WTC11 (cell line): ENCODE measurements around the gene SBK3. TPM values are rescaled to one million over a fixed set of nuclear protein-coding genes. Genes with fewer than 3 reads are reported as not detected.

Experiments
- ATAC-seq: fragments of 200-7000 bp; cut with Tn5 transposase; 2 replicates; pipeline ENCODE4 v1.10.0; 2021; ENCODE audit warnings: mild to moderate bottlenecking, moderate library complexity
- CTCF ChIA-PET: fragments of 300-600 bp; sonication (Branson Sonifier 250); formaldehyde crosslinking; loops from one replicate; lab custom pipeline; 2021; ENCODE audit warnings: antibody characterized with exemption; lab: Charles Lee
- POLR2A ChIA-PET: fragments of 350-600 bp; sonication (Branson Sonifier 250); formaldehyde crosslinking; loops from one replicate; lab custom pipeline; 2021; ENCODE audit warnings: antibody characterized with exemption; lab: Charles Lee
- DNase-seq: peaks from one replicate; pipeline ENCODE4 v3.0.0; 2021; ENCODE audit warnings: low spot score
- H3K27ac Mint-ChIP-seq: 2 replicates; pipeline ENCODE4 v1.8.0; 2021; ENCODE audit warnings: mixed read lengths
- H3K27me3 Mint-ChIP-seq: 2 replicates; pipeline ENCODE4 v1.8.0; 2021; ENCODE audit warnings: low read depth, mild to moderate bottlenecking, moderate library complexity, mixed read lengths
- H3K36me3 Mint-ChIP-seq: 2 replicates; pipeline ENCODE4 v1.8.0; 2021; ENCODE audit warnings: mixed read lengths
- H3K4me1 Mint-ChIP-seq: 2 replicates; pipeline ENCODE4 v1.8.0; 2022; ENCODE audit warnings: mixed read lengths
- H3K4me3 Mint-ChIP-seq: 2 replicates; pipeline ENCODE4 v1.8.0; 2021; ENCODE audit warnings: mild to moderate bottlenecking, moderate library complexity, mixed read lengths
- H3K9me3 Mint-ChIP-seq: 2 replicates; pipeline ENCODE4 v1.8.0; 2021; ENCODE audit warnings: mixed read lengths
- AR ChIP-seq: fragments of 250-450 bp; sonication (Bioruptor Pico); IDR thresholded peaks from 2 replicates; pipeline ENCODE4 v1.9.0; 2021; ENCODE audit warnings: mild to moderate bottlenecking
- ARID4B ChIP-seq: sonication (generic); formaldehyde crosslinking; IDR thresholded peaks from 2 replicates; pipeline ENCODE4 v1.8.0; 2023; ENCODE audit warnings: missing genetic modification reagents, mild to moderate bottlenecking, borderline replicate concordance
- ATF6 ChIP-seq: sonication (generic); formaldehyde crosslinking; IDR thresholded peaks from 2 replicates; pipeline ENCODE4 v1.8.1; 2023; ENCODE audit warnings: mild to moderate bottlenecking, missing genetic modification reagents
- CBFB ChIP-seq: sonication (generic); formaldehyde crosslinking; IDR thresholded peaks from 2 replicates; pipeline ENCODE4 v1.8.1; 2022; ENCODE audit warnings: mild to moderate bottlenecking, low read depth, missing genetic modification reagents
- E2F1 ChIP-seq: sonication (generic); formaldehyde crosslinking; IDR thresholded peaks from 2 replicates; pipeline ENCODE4 v1.8.0; 2022; ENCODE audit warnings: mild to moderate bottlenecking, missing genetic modification reagents
- E2F5 ChIP-seq: sonication (generic); formaldehyde crosslinking; IDR thresholded peaks from 2 replicates; pipeline ENCODE4 v1.8.1; 2022; ENCODE audit warnings: mild to moderate bottlenecking, moderate library complexity, missing genetic modification reagents
- ERG ChIP-seq: fragments of 250-450 bp; sonication (Bioruptor Pico); IDR thresholded peaks from 2 replicates; pipeline ENCODE4 v1.8.0; 2021; ENCODE audit warnings: mild to moderate bottlenecking
- GRHL2 ChIP-seq: fragments of 250-450 bp; sonication (Bioruptor Pico); IDR thresholded peaks from 2 replicates; pipeline ENCODE4 v1.8.0; 2022; ENCODE audit warnings: mild to moderate bottlenecking, moderate library complexity; ENCODE audit not compliant: insufficient replicate concordance, severe bottlenecking
- GTF2I ChIP-seq: fragments of 250-450 bp; sonication (Bioruptor Pico); conservative IDR thresholded peaks from 2 replicates; pipeline ENCODE4 v1.4.0; 2021; ENCODE audit warnings: mild to moderate bottlenecking
- IRF1 ChIP-seq: sonication (generic); formaldehyde crosslinking; IDR thresholded peaks from 2 replicates; pipeline ENCODE4 v1.8.0; 2023; ENCODE audit warnings: missing genetic modification reagents
- IRF2 ChIP-seq: sonication (generic); formaldehyde crosslinking; IDR thresholded peaks from 2 replicates; pipeline ENCODE4 v1.8.0; 2022; ENCODE audit warnings: low read depth, missing genetic modification reagents, borderline replicate concordance
- MYBL2 ChIP-seq: sonication (generic); formaldehyde crosslinking; IDR thresholded peaks from 2 replicates; pipeline ENCODE4 v1.8.1; 2023; ENCODE audit warnings: mild to moderate bottlenecking, moderate library complexity, missing genetic modification reagents
- NR2C2 ChIP-seq: sonication (generic); formaldehyde crosslinking; IDR thresholded peaks from 2 replicates; pipeline ENCODE4 v1.8.0; 2022; ENCODE audit warnings: mild to moderate bottlenecking, missing genetic modification reagents
- SMAD4 ChIP-seq: sonication (generic); formaldehyde crosslinking; IDR thresholded peaks from 2 replicates; pipeline ENCODE4 v1.8.0; 2022; ENCODE audit warnings: mild to moderate bottlenecking, missing genetic modification reagents
- STAT6 ChIP-seq: sonication (generic); formaldehyde crosslinking; conservative IDR thresholded peaks from 2 replicates; pipeline ENCODE4 v1.8.1; 2023; ENCODE audit warnings: mild to moderate bottlenecking, low read depth, missing genetic modification reagents, moderate library complexity
- TCF7 ChIP-seq: sonication (generic); formaldehyde crosslinking; IDR thresholded peaks from 2 replicates; pipeline ENCODE4 v1.8.0; 2022; ENCODE audit warnings: mild to moderate bottlenecking, low read depth, missing genetic modification reagents, moderate library complexity
- ZNF121 ChIP-seq: sonication (generic); formaldehyde crosslinking; IDR thresholded peaks from 2 replicates; pipeline ENCODE4 v1.8.0; 2023; ENCODE audit warnings: missing genetic modification reagents
- ZNF263 ChIP-seq: sonication (generic); formaldehyde crosslinking; IDR thresholded peaks from 2 replicates; pipeline ENCODE4 v1.8.1; 2022; ENCODE audit warnings: low read depth, mild to moderate bottlenecking, moderate library complexity, missing genetic modification reagents
- ZNF396 ChIP-seq: fragments of 250-450 bp; sonication (Bioruptor Pico); IDR thresholded peaks from 2 replicates; pipeline ENCODE4 v1.8.0; 2021; ENCODE audit warnings: mild to moderate bottlenecking, moderate library complexity, borderline replicate concordance
- ZNF671 ChIP-seq: fragments of 250-450 bp; sonication (Bioruptor Pico); IDR thresholded peaks from 2 replicates; pipeline ENCODE4 v1.8.0; 2021; ENCODE audit warnings: mild to moderate bottlenecking
- total RNA-seq: library from RNA; stranded (reverse); gene quantifications from 3 replicates; pipeline ENCODE4 v1.2.3, GENCODE V29; 2021

Gene SBK3
- total RNA-seq, 1 experiment from 2014 or later: 0.90 TPM

GRCh38 chr19:55592391-55593090 lies 47.2 kb upstream of the SBK3 start (continued):
- no peak for TF ChIP-seq ZNF396
- TF ChIP-seq ATF6: no peak
- no peak for TF ChIP-seq ZNF121 (CRISPR knock-in tag)
- TF ChIP-seq GTF2I (CRISPR knock-in tag): no peak
- no peak for TF ChIP-seq E2F5 (CRISPR knock-in tag)
- TF ChIP-seq CBFB (CRISPR knock-in tag): no peak
- no peak for TF ChIP-seq ZNF263
- no peak for TF ChIP-seq SMAD4
- no peak for TF ChIP-seq E2F1 (CRISPR knock-in tag)
- no peak for TF ChIP-seq ERG (CRISPR knock-in tag)
- no peak for TF ChIP-seq NR2C2 (CRISPR knock-in tag)

GRCh38 chr19:55591555-55591954 lies 46.2 kb upstream of the SBK3 start:
- Mint-ChIP-seq H3K27me3 (peaks cover 11% of the 10 kb centered on the region), H3K9me3 (no peaks in the 10 kb centered on the region), H3K4me1 (peaks cover 27% of the 10 kb centered on the region), H3K36me3 (peaks cover 20% of the 10 kb centered on the region), H3K27ac (no peak overlapping the region), H3K4me3 (no peak overlapping the region)
- ATAC-seq: peak; percentile 22
- ChIA-PET CTCF (interaction anchor here (0.9 kb wide), 1 partner anchor 88 kb away, joined by 3 read pairs; no protein-coding TSS in a partner anchor), POLR2A (no interaction called here)
- DNase-seq: peak; percentile 55
- TF ChIP-seq IRF1 (no peak), GRHL2 (CRISPR knock-in tag) (no peak), STAT6 (CRISPR knock-in tag) (no peak), ARID4B (CRISPR knock-in tag) (no peak), TCF7 (CRISPR knock-in tag) (no peak), AR (no peak), ZNF671 (CRISPR knock-in tag) (no peak), MYBL2 (no peak), IRF2 (CRISPR knock-in tag) (no peak)
